Measurements from ENCODE around the gene AFAP1L2. TPM values are rescaled to one million over a fixed set of nuclear protein-coding genes. Genes with fewer than 3 reads are reported as not detected.

Gene AFAP1L2, protein sequence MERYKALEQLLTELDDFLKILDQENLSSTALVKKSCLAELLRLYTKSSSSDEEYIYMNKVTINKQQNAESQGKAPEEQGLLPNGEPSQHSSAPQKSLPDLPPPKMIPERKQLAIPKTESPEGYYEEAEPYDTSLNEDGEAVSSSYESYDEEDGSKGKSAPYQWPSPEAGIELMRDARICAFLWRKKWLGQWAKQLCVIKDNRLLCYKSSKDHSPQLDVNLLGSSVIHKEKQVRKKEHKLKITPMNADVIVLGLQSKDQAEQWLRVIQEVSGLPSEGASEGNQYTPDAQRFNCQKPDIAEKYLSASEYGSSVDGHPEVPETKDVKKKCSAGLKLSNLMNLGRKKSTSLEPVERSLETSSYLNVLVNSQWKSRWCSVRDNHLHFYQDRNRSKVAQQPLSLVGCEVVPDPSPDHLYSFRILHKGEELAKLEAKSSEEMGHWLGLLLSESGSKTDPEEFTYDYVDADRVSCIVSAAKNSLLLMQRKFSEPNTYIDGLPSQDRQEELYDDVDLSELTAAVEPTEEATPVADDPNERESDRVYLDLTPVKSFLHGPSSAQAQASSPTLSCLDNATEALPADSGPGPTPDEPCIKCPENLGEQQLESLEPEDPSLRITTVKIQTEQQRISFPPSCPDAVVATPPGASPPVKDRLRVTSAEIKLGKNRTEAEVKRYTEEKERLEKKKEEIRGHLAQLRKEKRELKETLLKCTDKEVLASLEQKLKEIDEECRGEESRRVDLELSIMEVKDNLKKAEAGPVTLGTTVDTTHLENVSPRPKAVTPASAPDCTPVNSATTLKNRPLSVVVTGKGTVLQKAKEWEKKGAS
- 3.9 TPM for total RNA-seq
- long read RNA-seq, partial matches to known transcripts: 0 of 2 reads
- long read RNA-seq, other reads (novel, unspliced or antisense): 1 of 2 reads

DNA sequence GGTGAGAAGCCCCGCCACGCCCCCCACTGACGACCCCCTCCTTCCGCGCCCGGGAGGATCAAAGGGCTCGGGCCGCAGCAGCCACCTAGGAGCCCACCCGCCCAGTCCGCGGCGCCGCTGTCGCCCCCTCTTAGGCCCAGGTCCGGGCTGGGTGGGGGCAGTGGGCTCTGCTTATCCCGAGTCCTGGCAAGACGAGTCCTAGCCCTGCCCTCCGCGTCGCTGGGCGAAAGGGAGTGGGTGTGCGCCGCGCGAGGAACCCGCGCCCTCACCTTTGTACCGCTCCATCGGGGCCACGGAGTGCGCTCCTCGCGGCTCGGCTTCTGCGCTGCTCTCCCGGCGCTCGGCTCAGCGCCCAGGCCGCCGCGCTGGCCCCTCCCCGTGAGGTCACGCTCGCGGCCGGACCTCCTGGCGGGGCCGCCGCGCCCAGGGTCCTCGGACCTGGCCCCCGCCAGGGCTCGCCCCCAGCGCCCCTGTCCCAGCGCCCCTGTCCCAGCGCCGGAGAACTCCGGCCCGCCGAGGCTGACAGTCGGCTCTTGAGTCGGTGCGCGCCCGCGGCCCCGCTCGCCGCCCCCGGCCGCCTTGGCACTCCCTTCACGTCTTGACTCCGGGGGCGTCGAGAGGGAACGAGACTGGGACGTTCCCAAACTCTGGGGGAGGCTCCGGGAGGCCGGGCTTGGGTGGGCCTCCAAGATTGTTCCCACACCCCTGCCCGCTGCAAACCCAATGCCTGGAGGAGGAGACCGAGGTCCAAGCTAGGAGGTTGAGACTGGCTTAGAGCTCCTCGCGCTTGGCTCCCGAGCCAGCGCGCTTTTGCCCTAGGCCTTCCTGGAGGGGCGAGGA lies at the start of gene AFAP1L2:
TSS of gene AFAP1L2 (minus strand) at position 332 of the 840 bp plus-strand sequence. CDS start at position 285, 47 bp downstream.
- no peak for DNase-seq (ENCODE audit: low spot score)
- intact Hi-C loops (cut with DNase I): loop anchor here (5.0 to 10.0 kb wide), 2 partner anchors 72 to 100 kb away; no protein-coding TSS in a partner anchor

DNA sequence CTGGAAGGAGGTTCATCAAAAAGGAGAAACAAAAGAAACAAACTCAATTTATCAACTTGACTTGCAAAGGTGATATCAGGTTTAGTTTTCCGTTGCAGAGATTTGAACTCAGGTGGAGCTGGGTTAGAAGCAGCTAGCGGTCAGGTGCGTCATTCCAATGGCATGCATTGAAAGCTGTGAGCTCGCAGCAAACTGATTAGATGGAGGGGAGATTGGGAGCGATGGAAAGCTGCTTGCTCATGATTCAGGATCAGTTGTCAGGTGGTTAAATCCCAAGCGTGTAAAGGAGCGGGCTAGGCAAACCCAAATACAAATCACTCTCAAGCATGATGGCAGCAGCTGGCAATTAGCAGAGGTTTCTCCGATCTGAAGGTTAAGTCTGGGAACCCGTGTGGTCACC lies 49.3 kb upstream of the AFAP1L2 start:
- DNase-seq (ENCODE audit: low spot score): no peak
- intact Hi-C loops (cut with DNase I): no loop called here

DNA sequence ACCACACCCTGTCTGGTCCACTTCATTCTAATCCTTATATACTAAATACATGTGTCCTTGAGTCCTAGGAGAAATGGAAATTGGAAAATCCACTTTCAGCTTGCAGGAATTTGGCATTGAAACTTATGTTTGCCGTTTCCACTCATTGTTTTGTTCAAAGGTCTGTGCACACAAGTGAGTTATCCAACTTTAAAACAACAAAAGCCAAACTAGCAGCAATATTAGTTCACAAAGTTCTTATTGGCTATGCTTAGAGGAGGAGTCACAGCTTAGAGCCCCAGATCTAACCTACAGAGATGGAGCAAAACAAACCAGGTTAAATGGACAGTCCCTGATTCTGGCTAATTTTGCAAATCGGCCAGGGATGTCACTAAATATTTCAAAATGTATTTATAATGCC lies 44.6 kb upstream of the AFAP1L2 start:
- intact Hi-C loops (cut with DNase I): no loop called here
- DNase-seq (ENCODE audit: low spot score): no peak

DNA sequence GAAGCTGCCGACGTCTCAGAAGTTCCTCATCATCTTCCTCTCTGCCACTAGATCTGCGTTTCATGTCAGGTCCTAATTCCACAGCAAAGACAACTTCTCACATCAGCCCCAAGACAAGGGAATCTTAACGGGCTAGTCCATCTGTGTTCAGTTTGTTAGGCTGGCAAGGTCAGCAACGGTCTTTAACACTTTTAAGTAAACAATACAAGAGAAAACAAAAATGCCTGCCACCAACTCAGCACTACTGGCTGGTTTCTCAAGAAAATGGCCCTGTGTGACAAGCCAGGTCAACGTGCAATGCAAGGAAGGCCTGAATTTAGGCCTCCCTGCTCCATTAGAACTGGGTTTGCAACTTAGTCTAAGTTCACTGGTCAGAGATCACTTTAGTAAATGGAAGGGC lies 41.0 kb upstream of the AFAP1L2 start:
- DNase-seq (ENCODE audit: low spot score): no peak
- intact Hi-C loops (cut with DNase I): no loop called here

DNA sequence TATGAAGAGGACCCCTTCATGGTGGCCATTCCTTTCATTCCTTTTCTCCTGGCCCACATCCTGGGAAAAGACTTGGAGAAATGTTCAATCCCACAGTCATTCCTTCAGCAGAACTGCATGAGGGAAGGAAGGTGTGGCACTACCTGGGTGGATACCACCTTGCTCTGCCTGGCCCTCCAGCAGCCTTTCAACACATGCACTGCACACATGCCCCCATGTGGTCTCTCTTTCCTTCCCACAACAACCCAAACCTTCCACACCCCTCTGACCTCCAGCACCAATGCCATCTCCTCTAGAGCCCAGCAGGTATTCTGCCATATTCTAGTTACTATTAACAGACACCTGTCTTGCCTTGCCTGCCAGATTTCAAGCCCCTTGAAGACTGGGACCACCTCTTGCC lies 40.5 kb upstream of the AFAP1L2 start:
- DNase-seq (ENCODE audit: low spot score): no peak
- intact Hi-C loops (cut with DNase I): no loop called here

DNA sequence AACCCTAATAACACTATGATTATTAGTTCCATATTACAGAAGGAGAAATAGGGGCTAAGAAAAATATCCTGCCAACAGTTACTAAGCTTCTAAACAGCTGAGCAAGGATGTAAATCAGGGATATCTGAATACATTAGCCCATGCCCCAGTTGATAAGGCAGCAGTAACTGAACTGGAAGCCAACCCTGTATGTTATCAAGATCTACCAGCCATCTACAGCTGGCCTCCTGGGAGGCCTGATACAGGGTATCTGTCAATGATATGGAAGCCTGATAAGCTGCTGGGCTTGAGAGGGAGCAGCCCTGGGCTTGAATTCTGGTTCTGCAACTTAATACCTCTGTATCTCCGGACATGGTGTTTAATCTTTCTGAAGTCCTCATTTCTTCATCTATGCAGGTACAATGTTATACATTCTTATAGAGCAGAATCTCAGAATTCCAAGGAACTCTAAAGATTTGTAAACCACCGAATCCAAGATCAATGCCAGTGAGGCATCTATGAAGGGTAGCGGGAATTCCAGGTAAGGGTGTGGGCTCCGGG lies 37.9 kb upstream of the AFAP1L2 start:
- intact Hi-C loops (cut with DNase I): no loop called here
- no peak for DNase-seq (ENCODE audit: low spot score)

DNA sequence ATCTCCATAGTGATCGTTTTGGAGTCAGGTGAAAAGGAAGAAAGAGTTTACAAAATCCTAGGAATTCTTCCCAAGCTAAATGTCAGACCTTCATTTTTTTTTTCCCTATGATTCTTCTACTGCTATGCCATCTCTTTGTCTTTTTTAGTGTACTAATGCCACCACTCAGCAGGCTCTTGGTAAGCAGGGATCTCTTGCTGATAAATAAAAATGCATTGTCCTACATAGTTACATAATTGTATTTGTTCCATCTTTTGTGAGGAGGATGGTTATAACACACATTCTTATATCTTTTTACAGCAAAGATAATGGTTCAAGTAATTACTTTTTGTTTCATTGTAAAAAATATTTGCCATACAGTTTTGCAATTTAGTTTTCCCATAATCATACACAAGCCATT lies 36.8 kb upstream of the AFAP1L2 start:
- intact Hi-C loops (cut with DNase I): no loop called here
- no peak for DNase-seq (ENCODE audit: low spot score)

DNA sequence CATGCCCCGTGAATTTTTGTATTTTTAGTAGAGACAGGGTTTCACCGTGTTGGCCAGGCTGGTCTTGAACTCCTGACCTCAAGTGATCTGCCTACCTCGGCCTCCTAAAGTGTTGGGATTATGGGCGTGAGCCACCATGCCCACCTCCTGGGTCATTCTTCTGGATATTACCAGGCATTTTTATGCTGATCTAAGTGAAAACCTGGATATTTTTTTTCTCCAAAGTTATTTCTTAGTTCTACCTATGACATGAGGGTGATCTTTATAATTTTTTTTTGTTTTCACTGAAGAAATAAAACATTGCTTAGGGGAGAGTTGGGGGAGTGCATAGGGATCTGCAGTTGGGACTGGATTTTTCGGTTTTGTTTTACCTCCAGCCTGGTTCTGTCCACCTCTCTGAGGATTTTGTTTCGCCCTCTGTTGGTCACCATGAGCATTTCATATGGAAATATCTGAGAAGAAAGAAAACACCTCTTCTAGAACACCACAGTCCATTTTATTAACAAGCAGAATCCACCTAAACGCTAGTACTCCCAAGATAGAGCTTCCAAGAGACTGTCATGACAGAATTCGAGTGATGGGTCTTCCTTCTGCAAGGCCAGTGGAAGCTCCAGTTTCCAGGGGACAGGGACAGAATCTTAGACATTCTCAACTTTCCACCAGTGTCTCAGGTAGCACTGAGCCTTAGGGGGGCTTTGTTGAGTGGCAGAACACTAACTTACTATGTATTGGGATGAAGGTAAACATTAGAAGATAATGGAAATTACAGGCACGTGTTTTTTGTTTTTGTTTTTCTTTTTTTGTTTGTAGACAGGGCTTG lies 33.4 kb upstream of the AFAP1L2 start:
- DNase-seq (ENCODE audit: low spot score): no peak
- intact Hi-C loops (cut with DNase I): loop anchor here (5.0 kb wide), 1 partner anchor 135 kb away; no protein-coding TSS in a partner anchor

DNA sequence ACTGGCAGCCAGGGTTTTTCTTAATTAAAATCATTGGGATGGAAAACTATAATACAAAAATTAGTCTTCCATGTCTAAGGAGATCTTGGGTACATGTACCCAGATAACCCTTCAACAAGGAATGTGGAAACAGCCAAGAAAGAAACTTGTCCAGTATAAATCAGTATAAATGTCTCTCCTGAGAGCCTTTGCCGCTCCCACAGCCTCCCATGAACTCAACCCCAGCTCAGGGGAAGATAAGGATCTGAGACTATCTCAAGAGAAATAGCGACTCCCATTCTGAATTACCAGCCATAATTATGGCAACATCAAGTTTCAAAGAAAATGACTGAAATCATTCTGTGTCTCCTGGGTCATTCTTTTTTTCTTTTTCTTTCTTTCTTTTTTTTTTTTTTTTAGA lies 32.6 kb upstream of the AFAP1L2 start:
- intact Hi-C loops (cut with DNase I): loop anchor here (5.0 kb wide), 1 partner anchor 135 kb away; no protein-coding TSS in a partner anchor
- no peak for DNase-seq (ENCODE audit: low spot score)

DNA sequence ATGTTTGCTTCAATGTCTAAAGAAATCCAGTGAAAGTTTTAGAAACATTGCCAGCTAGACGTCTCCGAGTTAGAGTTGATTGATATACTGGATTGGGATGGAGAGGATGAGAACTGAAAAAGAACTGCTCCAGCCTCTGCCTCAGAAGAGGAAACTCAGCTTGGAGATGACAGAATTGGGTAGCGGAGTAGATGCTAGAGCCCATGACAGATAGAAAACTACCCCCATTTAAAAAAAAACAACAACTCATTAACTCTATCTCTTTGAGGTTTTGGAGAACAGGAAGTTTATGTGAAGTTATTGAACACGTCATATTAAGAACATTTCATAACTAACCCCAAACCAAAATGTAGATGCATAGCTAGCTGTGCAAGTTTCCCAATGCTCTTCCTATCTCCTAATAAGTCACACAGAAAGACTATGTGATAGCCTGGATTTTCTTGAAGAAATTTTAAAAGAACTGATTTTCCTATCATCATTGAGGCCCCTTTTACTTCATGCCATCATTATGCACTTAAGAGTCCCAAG lies 28.3 kb upstream of the AFAP1L2 start:
- intact Hi-C loops (cut with DNase I): no loop called here
- no peak for DNase-seq (ENCODE audit: low spot score)

DNA sequence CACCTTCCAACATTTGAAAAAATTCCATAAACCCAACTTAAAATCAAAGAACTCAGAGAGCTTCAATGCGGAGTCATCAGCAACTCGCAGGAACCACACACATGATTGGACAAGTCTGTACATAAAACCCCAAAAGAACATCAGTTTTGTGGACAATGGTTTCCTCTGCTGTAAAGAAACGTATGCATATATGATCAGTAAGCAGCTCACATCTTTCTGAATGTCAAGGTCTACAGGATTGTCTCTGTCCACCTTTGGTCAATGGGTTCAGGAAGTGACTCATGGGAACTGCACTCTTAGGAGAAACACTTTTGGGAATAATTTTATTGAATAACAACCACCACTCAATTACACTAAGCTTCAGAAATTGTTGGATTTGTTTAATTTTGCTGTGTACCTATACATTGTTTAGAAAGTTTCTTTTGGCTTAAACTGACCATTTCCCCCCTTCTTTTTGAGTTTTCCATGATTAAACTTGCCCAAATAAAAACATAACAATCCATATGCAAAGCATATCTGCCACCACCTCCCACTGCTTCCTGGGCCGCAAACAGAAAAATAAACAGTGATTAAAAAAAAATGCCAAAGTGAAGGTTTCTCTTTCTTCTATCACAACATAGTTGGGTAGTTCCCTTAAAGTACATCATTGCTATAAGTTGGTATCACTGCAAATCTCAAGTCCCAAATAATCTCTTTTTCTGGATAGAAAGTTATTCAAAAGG lies 27.3 kb upstream of the AFAP1L2 start:
- intact Hi-C loops (cut with DNase I): no loop called here
- no peak for DNase-seq (ENCODE audit: low spot score)

DNA sequence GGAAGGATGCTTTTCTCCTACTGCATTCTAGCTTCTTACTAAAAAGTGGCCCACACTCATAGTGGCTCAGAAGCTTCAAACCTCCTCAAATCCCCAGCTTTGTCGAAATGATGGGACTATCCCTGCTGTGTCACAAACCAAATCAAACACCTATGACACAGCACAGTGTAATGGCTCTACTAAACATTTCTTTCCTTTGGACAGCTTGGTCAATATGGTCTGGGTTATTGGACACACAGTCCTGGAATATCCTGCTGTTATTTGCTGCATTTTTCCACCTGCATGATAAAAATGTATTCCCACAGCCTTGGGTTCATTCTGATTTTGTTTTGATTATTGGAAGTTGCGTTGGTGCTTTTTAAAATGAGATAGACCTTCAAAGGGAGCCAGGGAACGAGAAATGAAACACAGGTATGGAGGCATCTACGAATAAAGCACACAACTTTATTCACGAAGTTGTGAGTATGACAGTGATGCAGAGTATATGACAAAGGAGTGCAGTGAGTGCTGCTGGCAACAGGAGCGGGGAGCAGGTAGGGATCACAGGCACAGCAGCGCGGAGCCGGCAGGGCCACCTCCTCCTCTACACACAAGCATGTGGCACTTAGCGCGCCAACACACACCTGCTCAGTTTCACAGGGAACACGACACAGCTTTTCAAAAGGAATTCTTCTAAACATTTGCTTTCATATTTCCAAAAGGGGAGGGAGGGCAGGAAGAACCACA lies 26.5 kb upstream of the AFAP1L2 start:
- intact Hi-C loops (cut with DNase I): no loop called here

DNA sequence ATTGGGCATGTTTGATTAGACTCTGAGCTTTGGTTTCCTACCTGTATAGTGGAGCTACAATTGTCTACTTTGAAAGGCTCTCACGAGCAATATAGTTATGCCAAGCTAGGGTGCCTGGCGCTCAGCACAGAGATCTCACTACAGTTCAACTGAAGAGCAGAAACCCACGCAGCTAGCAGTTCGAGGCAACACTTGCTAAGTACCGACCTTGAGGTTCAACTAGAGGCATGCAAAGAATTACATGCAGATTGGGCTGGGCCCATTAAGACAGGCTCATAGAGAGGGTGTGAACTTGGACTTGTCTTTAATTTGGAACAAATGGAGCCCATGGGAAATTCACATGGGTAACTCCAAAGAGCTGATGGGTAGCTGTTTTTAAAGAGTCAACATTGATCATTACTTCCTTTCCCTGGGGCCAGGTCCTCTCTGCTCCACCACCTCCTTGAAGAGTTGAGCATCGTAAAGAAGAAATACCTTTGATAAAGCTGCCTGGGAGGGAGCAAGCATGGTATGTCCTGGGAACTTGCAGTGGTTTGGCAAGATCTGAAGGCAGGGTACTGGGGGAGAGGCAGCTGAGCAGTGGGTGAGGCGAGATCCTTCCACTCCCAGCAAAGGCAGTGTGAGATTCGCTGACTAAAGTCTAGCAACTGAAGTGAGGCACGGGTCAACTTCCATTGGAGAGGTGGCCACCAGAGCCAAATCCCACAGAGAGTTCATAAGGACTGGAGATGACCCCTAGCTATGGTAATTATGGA lies 25.5 kb upstream of the AFAP1L2 start:
- intact Hi-C loops (cut with DNase I): no loop called here
- DNase-seq (ENCODE audit: low spot score): no peak

More for the DNA sequence above, 26.5 kb upstream of the AFAP1L2 start:
- DNase-seq (ENCODE audit: low spot score): no peak

DNA sequence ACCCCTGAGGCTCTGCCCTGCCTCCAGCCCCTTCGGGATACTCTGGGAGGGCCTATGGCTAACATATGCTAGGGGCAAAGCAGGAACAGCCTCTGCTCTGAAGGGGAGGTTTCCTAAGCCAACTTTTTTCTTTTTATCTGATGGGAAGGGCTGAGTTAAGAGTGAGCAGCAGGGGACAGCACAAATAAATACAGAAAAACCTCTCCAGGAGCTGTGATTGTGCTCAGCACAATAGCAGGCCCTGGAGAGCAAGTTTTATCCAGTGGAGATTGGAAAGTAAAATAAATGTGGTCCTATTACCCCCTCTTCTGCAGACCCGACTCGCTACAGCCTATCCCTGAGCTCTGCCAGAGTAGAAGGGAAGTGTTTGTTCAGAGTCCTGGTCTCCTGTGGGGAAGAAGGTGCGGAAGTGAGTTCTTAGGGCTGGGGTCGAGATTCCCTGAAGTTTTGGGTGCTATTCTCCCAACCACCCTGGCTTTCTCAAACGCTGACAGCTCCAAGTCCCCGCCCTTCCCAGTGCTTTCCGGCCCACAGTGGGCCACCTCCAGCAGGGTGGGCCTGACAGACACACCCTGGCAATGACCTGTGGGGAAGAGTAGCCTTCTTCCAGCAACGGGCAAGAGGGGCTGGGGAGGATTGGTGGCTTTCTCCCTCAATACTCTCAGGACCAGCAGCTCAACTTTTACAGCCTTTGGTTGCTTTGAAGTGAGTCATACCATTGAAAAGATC lies 23.0 kb upstream of the AFAP1L2 start:
- intact Hi-C loops (cut with DNase I): no loop called here
- DNase-seq (ENCODE audit: low spot score): no peak

DNA sequence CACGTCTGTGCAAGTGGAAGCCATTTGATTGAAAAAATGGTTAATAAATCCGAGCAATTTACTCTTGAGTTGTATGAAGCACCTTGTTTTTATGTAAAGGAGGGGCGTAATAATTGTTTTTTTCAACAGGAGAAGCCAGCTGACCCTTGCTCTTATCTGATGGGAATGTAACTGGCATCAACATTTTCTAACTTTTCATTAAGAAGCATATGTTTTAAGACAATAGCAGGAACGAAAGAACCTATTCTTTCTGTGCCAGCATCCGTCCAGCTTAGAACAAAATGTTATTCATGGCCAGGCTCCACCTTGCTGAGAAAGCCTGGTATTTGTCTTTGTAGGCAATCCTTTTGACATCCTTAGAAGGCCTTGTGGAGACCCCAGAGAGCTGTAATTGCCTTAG lies 22.2 kb upstream of the AFAP1L2 start:
- intact Hi-C loops (cut with DNase I): no loop called here
- DNase-seq (ENCODE audit: low spot score): no peak
